T-helper 17 cell (primary cell): Measurements from ENCODE around the gene OR6B1. TPM values are rescaled to one million over a fixed set of nuclear protein-coding genes. Genes with fewer than 3 reads are reported as not detected.

Experiments
- ATAC-seq: fragments of 150-1000 bp; cut with Tn5 transposase; 2 replicates; pipeline ENCODE4 v1.10.0; 2021; ENCODE audit warnings: mild to moderate bottlenecking, moderate library complexity
- DNase-seq, 3 donors: peaks; one replicate each; pipeline versions ENCODE4 v3.0.0 to v3.0.0-alpha.2; 2020 to 2021
- H3K9me3 ChIP-seq: one replicate; pipeline ENCODE4 v1.7.0; 2013; ENCODE audit warnings: low read length, mild to moderate bottlenecking; ENCODE audit not compliant: control insufficient read depth, poor library complexity, severe bottlenecking
- H3K27ac Mint-ChIP-seq: one replicate; pipeline ENCODE4 v1.8.0; 2022; ENCODE audit warnings: mild to moderate bottlenecking, moderate library complexity, mixed read lengths
- H3K27me3 Mint-ChIP-seq: one replicate; pipeline ENCODE4 v1.8.0; 2022; ENCODE audit warnings: mixed read lengths
- H3K36me3 Mint-ChIP-seq: one replicate; pipeline ENCODE4 v1.8.0; 2022; ENCODE audit warnings: low read depth, mixed read lengths
- H3K4me1 Mint-ChIP-seq: one replicate; pipeline ENCODE4 v1.8.0; 2022; ENCODE audit warnings: mild to moderate bottlenecking, mixed read lengths
- H3K4me3 Mint-ChIP-seq: one replicate; pipeline ENCODE4 v1.8.0; 2022; ENCODE audit warnings: mild to moderate bottlenecking, moderate library complexity, mixed read lengths
- total RNA-seq, 4 donors: library from RNA in 2 of 4; stranded (reverse) in 2 of 4; gene quantifications; one replicate each; pipeline ENCODE4 v1.2.3 and lab custom pipeline; 2022 to 2026

Gene OR6B1
- total RNA-seq, 2 donors from 2014 or later: not detected

GRCh38 chr7:144011458-144012230 lies 11.5 kb downstream of the OR6B1 start:
- Mint-ChIP-seq H3K27me3 (peaks cover 4% of the 10 kb centered on the region), H3K27ac (no peak overlapping the region), H3K36me3 (peaks cover 4% of the 10 kb centered on the region)

GRCh38 chr7:144018065-144018464 lies 17.9 kb downstream of the OR6B1 start:
- Mint-ChIP-seq H3K36me3 (peaks cover 2% of the 10 kb centered on the region), H3K4me1 (no peaks in the 10 kb centered on the region)
- no peak for ATAC-seq

More at GRCh38 chr7:144011458-144012230, 11.5 kb downstream of the OR6B1 start:
- Mint-ChIP-seq H3K4me1 (no peaks in the 10 kb centered on the region), H3K4me3 (no peak overlapping the region)
- DNase-seq (no peak), ATAC-seq (no peak)
- no peaks in the 10 kb centered on the region for H3K9me3 ChIP-seq

DNA sequence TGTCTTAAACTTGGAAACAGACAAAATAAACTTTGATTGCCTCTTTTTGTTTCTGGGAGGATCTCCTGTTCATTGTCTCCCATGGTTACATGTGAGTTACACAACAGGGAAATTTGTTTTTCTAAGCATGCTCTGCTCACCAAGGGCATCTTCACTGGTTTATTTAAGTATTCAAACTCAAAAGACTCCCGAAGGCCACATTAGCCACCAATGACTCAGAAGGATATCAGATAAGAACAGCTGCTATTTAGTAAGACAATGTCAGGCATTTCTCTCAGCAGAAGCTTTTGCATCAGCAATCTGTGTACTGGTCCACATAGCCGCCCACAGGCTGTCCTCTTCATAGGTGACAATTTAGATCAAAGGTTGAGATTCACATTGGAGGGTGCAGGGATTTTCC lies 19.3 kb downstream of the OR6B1 start:
- Mint-ChIP-seq H3K4me3 (no peak overlapping the region), H3K27me3 (no peaks in the 10 kb centered on the region), H3K36me3 (peaks cover 2% of the 10 kb centered on the region), H3K4me1 (no peaks in the 10 kb centered on the region), H3K27ac (no peak overlapping the region)
- DNase-seq (no peak), ATAC-seq (no peak)
- no peaks in the 10 kb centered on the region for H3K9me3 ChIP-seq

More at GRCh38 chr7:144018065-144018464, 17.9 kb downstream of the OR6B1 start:
- H3K27ac Mint-ChIP-seq: no peak overlapping the region
- H3K27me3 Mint-ChIP-seq: no peaks in the 10 kb centered on the region
- no peak overlapping the region for H3K4me3 Mint-ChIP-seq
- H3K9me3 ChIP-seq: no peaks in the 10 kb centered on the region
- no peak for DNase-seq

DNA sequence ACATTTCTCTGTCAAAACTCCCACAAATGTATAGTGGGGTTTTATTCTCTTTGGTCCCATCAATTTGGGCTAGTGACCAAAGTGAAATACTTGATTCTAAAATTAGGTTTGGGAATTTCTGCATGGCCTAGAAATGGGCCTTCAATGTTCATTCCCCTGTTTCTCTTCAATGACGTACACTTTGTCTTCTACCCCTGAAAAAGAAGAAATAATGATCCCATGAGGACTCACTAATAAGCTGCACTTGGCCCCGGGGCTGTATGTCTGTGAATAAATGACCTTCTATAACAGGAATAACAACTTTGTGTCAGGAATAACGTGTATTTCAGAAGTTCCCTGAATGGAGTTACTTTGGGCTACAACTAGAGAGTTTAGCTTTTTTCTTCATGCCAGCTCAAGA lies 20.2 kb downstream of the OR6B1 start:
- Mint-ChIP-seq H3K36me3 (peaks cover 2% of the 10 kb centered on the region), H3K4me3 (no peak overlapping the region), H3K27ac (no peak overlapping the region), H3K27me3 (no peaks in the 10 kb centered on the region), H3K4me1 (no peaks in the 10 kb centered on the region)
- no peak for DNase-seq
- H3K9me3 ChIP-seq: no peaks in the 10 kb centered on the region
- no peak for ATAC-seq

DNA sequence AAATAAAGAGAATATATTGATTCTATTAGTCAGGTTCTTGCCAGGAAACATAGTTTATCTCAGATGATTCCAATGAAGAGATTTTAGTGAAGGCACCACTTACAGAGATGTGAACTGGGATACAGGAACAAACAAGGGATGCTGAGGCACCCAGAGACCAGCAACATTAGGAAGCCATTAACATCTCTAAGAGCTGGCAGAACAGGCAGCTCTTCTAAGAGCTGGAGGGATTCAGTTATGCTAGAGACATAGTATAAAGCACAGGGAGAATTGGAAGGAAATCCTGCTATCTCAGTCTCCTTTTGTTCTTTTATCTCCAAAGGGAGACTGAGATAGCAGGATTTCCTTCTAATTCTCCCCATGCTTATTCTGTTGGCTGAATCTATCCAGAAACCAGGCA lies 22.0 kb downstream of the OR6B1 start:
- Mint-ChIP-seq H3K27me3 (peaks cover 7% of the 10 kb centered on the region), H3K4me3 (no peak overlapping the region), H3K27ac (no peak overlapping the region), H3K4me1 (no peaks in the 10 kb centered on the region), H3K36me3 (no peaks in the 10 kb centered on the region)
- no peak for ATAC-seq
- no peaks in the 10 kb centered on the region for H3K9me3 ChIP-seq
- no peak for DNase-seq

GRCh38 chr7:144023171-144023827 lies 23.2 kb downstream of the OR6B1 start:
- ATAC-seq: no peak
- Mint-ChIP-seq H3K4me1 (peaks cover 3% of the 10 kb centered on the region), H3K36me3 (peaks cover 2% of the 10 kb centered on the region), H3K4me3 (no peak overlapping the region), H3K27ac (no peak overlapping the region), H3K27me3 (peaks cover 14% of the 10 kb centered on the region)
- H3K9me3 ChIP-seq: no peaks in the 10 kb centered on the region
- no peak for DNase-seq

- Mint-ChIP-seq H3K4me3 (no peak overlapping the region), H3K27ac (no peak overlapping the region), H3K27me3 (peaks cover 14% of the 10 kb centered on the region), H3K4me1 (peaks cover 3% of the 10 kb centered on the region), H3K36me3 (peaks cover 2% of the 10 kb centered on the region)
- ATAC-seq (no peak), DNase-seq (no peak)
- no peaks in the 10 kb centered on the region for H3K9me3 ChIP-seq
These were observed 24.1 kb downstream of the OR6B1 start for GRCh38 chr7:144024213-144024612.

DNA sequence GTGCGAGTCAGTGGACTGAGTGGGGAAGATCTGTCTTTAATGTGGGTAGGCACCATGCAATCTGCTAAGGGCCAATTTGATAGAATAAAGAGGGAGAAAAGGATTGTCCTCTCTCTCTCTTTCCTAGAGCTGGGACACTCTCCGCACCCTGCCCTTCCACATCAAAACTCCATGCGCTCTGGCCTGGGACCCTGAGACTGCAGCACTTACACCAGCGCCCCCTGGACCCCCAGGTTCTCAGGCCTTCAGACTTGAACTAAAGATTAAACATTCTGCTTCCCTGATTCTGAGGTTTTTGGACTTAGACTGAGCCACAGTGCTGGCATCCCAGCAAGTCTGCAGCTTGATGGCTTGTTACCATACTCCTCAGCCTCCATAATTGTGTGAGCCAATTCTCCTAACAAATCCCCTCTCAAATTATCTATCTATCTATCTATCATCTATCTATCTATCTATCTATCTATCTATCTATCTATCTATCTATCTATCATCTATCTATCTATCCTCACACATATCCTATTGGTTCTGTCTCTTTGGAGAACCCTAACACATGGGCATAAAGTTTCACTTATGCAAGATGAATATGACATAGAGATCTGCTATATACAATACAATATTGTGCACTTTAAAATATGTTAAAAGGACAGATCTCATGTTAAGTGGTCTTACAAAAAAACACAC lies 26.2 kb downstream of the OR6B1 start:
- Mint-ChIP-seq H3K36me3 (peaks cover 2% of the 10 kb centered on the region), H3K4me1 (peaks cover 3% of the 10 kb centered on the region), H3K27me3 (peaks cover 19% of the 10 kb centered on the region), H3K27ac (no peak overlapping the region), H3K4me3 (no peak overlapping the region)
- ATAC-seq: no peak
- no peak for DNase-seq
- no peaks in the 10 kb centered on the region for H3K9me3 ChIP-seq

DNA sequence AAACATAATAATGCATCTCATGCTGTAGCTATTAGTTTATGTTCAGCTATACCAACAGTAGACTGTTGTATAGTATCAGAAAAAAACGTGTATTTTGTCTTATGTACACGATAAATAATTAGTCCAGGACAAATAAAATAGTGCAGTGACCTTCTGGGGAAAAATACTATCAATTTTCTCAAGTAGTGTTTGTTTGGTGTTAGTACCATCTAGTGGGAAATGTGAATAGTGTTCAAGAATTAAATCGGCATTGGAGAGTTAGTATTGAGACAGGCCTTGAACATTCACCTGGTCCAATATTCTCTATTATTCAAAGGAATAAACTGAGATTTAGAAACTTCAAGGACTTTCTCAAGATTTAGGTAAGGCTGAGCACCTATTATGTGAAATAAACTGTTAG lies 26.9 kb downstream of the OR6B1 start:
- H3K36me3 Mint-ChIP-seq: peaks cover 2% of the 10 kb centered on the region
- DNase-seq (no peak), ATAC-seq (no peak)
- H3K9me3 ChIP-seq: no peaks in the 10 kb centered on the region
- peaks cover 25% of the 10 kb centered on the region for H3K27me3 Mint-ChIP-seq
- H3K4me3 Mint-ChIP-seq: no peak overlapping the region
- peaks cover 3% of the 10 kb centered on the region for H3K4me1 Mint-ChIP-seq
- H3K27ac Mint-ChIP-seq: no peak overlapping the region

DNA sequence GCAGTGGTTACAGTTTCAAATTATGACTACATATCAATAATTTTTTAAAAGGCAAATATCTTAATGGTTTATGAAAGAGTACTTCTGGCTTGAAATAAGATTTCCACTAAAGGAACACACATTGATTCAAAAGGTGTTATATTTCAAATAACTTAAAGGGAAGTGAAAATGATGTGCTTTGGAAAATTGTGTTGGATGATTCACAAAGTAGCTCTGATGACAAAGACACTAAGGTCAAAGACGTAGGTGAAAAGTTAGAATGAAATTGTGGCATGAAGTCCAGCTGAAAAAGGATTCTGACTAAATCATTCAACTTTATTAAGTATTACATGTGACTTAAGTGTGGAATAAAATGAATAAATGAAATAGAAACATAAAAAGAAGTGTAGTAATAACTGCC lies 27.9 kb downstream of the OR6B1 start:
- no peak overlapping the region for H3K4me3 Mint-ChIP-seq
- ATAC-seq (no peak), DNase-seq (no peak)
- H3K36me3 Mint-ChIP-seq: peaks cover 2% of the 10 kb centered on the region
- H3K27ac Mint-ChIP-seq: no peak overlapping the region
- peaks cover 3% of the 10 kb centered on the region for H3K4me1 Mint-ChIP-seq
- no peaks in the 10 kb centered on the region for H3K9me3 ChIP-seq
- peaks cover 31% of the 10 kb centered on the region for H3K27me3 Mint-ChIP-seq

DNA sequence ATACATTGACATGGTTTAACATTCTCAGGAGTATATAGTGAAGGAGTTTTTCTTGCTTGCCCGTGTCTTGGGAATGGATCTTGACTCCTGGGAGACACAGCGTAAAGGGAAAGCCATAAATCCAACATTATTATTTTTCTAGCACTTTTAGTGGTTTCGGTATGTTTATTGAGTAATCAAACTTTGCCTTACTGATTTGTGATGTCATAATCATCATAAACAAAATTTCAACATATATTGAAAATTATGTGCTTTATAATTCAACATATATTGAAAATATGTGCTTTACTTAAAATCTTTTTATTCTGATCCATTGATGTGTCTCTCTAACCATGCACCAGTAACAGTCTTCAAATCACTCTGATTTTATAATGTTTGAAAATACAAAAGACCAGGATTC lies 28.4 kb downstream of the OR6B1 start:
- no peak for ATAC-seq

GRCh38 chr7:144032516-144032915 lies 32.4 kb downstream of the OR6B1 start:
- Mint-ChIP-seq H3K4me3 (no peak overlapping the region), H3K4me1 (peaks cover 2% of the 10 kb centered on the region), H3K27ac (no peak overlapping the region), H3K36me3 (peaks cover 1% of the 10 kb centered on the region), H3K27me3 (peaks cover 33% of the 10 kb centered on the region)
- no peak for DNase-seq
- no peak for ATAC-seq
- no peaks in the 10 kb centered on the region for H3K9me3 ChIP-seq

More for the DNA sequence above, 28.4 kb downstream of the OR6B1 start:
- Mint-ChIP-seq H3K4me1 (peaks cover 3% of the 10 kb centered on the region), H3K27me3 (peaks cover 34% of the 10 kb centered on the region), H3K27ac (no peak overlapping the region), H3K36me3 (peaks cover 2% of the 10 kb centered on the region), H3K4me3 (no peak overlapping the region)
- no peaks in the 10 kb centered on the region for H3K9me3 ChIP-seq
- no peak for DNase-seq

GRCh38 chr7:144032985-144033709 lies 33.0 kb downstream of the OR6B1 start:
- no peaks in the 10 kb centered on the region for H3K36me3 Mint-ChIP-seq
- no peak overlapping the region for H3K27ac Mint-ChIP-seq
- no peak overlapping the region for H3K4me3 Mint-ChIP-seq
- ATAC-seq (no peak), DNase-seq (no peak)
- peaks cover 29% of the 10 kb centered on the region for H3K27me3 Mint-ChIP-seq
- no peaks in the 10 kb centered on the region for H3K4me1 Mint-ChIP-seq
- H3K9me3 ChIP-seq: no peaks in the 10 kb centered on the region
